NCI-H146 treated with DMSO at 0.1 percent for 48 hours (cell line): ENCODE data around the gene FSTL4.

ENCODE experiments used
- DNase-seq: peaks from one replicate; lab custom pipeline; 2025; ENCODE audit not compliant: unreplicated experiment; lab: John Stamatoyannopoulos, UW

FSTL4 gene

DNA sequence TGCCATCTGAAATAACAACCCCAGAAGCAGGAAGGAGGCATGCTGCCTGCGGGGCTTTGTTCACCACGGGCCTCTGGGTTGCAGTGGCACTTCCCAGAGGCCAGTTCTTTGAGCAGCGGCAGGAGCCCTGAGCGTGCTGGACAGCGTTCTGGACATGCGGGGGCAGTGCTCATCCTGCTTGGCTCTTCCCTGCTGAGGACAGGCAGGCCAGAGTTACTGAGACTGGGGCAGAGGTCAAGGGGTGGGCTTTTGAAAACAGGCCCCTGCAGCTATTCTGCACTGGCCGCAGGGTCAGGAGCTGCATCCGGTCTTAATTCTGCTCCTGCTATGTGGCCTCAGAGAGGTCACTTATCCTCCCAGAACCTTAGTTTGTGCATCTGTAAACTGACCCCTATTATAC lies 258.6 kb downstream of the FSTL4 start:
- no peak for DNase-seq

DNA sequence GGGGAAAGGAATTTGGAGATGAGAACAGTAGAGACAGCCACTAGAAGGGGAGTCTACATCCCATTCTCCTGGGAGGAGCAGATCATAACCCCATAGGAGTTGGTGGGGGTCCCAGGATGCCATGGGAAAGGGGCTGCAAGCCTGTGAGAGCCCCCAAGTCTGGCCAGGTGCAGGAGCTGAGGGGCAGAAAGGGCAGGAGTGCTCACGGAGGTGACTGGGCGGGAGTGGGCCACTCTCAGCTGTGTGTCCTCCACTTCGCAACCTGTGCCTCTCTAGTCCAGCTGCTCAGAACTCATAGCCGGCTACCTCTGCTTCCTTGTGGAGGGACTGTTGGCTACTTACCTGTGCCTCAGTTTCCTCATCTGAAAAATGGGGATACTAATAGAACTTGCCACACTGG lies 263.9 kb downstream of the FSTL4 start:
- DNase-seq, result no peak

DNA sequence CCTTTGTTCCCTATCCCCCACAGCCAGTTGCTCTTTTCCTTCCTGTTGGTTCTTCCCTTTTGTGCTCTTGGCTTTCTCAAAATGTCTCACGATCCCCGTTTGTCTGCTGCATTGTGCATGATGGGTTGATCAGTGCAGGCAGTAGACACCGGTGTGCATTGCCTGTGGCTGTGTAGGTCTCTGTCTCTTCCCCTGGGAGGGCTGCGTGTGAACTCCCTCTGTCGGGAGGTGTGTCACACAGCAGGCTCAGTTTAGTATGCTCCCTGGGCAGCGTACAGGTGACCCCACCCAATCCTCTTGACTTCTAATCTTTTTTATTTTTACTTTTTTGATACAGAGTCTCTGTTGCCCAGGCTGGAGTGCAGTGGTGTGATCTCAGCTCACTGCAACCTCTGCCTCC lies 265.3 kb downstream of the FSTL4 start:
- DNase-seq, result no peak

DNA sequence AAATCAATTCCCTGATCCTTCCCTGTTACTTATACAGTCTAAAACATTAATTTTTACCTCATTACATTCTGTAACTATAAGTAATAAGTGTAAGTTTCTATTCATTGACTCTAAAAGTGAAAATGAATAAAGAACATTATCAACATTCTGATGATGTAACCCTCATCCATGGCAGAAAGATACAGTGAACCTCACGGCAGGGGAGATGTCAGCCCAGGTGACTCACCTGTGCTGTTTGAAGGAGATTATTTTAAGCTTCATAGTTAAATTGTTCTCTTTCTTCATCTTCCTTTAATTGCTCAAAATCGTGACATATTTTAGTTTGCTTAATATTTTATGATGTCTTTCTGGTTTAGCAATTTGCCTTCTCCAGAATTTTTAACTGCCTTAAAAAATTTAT lies 268.1 kb downstream of the FSTL4 start:
- no peak for DNase-seq

DNA sequence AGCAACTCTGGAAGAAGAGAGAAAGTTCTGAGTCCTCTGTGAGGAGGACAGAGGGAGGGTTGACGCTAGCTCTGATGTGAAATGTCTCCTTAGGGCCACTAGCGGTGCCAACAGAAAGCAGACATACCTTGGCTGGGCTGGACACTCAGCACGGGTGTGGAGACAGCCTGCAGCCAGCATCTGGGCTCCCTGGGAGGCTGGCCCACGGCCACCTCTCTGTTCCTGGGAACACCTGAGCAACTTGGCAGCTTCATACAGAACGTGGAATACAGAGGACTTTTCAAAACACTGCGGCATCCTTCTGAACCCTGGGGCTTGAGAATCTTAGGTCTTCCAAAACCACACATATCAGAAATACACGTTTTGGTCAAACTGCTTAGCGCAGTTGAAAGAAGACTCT lies 269.1 kb downstream of the FSTL4 start:
- no peak for DNase-seq

DNA sequence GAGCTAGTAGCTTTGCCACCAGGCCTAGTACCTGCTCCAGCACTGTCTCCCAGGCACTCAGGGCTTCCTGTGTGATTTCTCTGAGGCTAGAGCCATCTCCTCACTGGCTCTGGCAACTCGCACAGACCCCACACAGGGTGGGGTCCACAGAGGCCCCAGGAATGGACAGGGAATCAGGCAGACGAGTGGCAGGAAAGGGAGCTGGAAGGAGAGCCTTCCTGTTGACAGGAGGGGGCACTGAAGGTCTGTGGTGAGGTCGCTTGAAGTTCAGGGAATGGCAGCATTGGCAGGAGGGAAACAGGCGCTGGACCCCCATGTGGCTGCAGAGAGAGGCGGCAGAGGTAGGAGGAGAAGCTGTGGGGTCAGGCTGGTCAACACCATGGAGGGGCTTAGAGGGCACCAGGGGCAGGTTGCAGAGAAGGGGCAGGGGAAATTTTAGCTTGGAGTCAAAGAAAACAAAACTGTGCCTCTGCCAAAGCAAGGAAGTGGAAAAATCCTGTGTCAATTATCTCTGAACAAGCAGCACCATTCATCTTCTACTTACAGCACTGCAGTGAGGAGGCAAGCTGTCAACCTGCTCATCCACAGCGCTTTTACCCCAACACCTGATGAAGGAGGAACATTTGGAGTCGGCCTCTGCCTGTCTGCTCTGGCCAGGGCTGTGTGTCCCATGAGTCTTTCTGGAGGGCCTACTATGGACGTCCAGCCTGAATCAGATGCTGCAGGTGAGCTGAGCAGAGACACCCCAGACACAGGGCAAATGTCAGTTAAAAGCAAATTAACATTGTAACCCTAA lies 270.2 kb downstream of the FSTL4 start:
- no peak for DNase-seq

DNA sequence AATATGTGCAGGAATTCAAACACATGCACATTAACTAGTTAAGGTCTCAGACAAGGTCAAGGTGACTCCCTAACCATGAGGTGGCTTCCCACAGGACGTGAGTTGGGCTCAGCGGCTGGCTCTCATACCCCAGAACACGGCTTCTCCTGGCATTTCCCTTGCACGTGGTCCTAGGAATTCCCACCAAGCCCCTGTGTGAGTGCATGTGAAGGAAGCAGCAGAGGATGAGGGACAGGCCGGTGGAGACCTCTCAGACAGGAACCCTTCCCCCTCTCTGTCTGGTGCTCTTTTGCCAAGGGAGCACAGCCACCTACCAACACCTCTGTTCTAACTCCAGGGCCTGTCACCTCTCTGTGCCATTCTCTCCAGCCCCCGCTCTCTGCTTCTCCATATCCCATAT lies 271.0 kb downstream of the FSTL4 start:
- DNase-seq, result no peak

DNA sequence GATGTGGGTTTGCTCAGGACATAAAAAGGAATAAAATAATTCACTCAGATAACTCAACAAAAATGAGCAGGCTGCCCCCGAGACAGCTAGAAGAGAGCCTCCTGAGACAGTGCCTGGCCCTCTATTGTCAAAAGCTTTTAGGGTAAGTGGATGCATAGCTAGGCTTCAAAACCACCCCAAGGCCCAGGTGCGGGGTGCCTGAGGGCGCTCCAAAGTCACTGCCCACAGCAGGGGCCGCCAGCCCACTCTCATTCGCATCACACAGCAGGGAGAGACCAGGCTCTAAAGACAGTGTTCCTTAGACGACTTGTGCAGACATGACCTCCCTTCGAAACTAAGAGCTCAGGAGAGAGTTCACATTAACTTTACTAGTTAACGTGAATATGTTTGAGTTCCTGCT lies 271.5 kb downstream of the FSTL4 start:
- no peak for DNase-seq

DNA sequence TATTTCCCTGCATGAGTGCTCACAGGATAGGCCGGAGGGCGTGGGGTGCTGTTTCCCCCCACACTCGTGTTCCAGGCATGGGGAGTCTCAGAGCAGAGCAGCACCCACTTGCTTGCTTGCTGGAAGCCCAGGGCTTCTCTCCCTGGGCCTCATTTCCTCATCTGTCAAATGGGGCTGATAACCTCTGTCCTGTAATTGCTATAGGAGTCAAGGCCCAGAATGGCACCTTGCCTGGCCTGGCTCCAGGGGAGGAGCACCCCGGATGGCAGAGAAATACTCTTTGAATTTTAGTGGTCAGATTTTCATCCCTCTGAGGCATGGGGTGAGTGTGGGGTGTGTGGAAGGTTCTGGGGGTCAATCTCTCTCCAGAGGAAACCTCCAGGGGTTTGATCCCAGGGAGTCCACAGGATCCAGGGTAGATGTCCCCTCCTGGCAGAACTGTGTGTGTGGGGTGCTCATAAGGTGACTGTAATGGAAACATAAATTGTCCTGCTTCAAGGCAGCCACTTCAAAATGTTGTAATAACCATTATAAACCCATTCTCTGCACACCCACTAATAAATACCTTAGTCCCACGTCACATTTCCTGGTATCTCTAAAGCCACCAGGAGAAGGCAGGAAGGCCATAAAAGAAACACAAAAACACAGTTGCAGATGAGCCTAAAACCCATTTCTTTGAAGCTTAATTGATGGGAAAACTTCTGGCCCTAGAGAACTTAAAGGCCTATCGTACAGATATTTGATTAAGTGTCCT lies 272.2 kb downstream of the FSTL4 start:
- no peak for DNase-seq

DNA sequence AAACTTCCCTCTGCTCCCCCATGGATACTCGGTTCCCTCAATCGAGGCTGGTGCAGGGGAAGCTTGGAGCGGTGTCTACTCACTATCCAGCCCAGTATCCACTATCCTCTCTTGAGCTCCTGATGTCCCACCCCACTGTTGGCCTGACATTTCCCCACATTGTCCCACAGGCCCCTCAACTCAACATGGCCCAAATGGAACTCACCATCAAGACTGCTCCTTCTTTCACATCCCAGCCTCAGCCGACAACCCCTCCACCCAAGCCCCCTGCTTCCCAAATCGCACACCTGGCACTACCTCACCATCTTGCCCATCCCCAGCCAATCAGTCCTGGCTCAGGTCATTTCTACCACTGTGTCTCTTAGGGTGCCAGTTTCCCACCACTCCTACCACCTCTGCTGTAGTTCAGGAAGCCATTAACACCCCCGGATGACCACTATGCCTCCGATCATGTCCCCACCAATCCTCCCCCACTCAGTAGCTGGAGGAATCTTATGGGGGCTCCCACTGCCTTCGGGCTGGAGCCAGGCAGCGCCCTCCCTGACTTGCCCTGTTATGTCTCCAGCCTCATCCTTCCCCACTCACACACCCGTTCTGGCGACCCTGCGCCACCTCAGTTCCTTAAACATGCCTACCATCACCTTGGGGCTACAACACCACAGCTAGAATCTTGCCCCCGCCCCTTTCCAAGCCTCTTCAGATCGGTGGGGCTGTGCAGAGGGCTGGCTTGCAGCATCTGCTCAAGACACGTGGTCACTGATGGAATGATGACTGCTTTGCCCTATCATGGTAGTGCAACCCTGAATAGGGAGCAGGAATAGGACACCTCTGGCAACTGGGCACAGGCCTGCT lies 273.6 kb downstream of the FSTL4 start:
- DNase-seq, result no peak

DNA sequence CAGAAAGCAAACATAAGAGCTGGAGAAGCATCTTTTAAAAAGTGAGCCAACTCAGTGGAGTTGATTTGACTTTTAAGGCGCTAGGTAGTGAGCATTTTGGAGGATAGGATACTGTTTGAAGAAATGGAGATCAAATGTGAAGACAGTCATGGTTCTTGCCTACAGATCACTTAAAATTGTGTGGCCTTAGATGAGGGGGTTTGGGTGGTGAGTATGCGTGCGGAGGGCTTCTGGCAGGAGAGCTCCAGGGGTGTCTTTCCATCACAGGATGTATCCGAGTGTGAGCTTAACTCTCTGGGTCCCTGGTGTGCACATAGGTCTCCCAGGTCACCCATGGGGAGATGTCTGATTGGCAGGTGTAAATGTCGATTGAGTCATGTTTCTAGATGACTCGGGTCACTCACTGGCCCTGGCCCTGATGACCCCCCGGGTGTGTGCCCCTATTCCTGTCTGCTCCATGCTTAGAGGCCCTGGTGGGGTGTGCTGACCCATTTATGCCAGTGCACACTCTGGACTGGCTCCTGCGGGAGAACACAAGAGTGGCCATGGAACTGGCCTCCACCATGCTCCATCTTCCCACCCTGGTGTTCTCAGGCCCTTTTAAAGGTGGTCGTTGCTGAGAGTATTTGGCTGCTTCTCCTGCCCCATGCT lies 274.4 kb downstream of the FSTL4 start:
- no peak for DNase-seq

DNA sequence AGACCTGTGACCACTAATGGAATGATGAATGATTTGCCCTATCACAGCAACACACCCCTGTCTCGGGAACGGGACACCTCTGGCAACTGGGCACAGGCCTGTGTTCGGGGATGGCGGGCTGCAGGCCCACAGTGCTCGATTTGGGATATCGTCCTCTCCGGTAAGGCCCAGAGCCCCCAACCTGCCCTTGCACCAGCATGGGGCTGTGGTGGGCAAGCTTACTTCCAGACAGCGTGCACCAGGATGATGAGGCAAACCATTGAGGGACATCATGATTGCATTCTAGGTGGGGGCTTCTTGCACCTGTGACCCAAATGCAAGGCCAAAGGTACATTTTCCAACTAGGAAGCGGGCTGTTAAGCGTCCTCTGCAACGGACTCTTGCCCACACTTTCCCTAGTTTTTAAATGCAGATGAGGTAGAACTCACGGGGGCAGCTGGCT lies 275.4 kb downstream of the FSTL4 start:
- DNase-seq, result no peak

DNA sequence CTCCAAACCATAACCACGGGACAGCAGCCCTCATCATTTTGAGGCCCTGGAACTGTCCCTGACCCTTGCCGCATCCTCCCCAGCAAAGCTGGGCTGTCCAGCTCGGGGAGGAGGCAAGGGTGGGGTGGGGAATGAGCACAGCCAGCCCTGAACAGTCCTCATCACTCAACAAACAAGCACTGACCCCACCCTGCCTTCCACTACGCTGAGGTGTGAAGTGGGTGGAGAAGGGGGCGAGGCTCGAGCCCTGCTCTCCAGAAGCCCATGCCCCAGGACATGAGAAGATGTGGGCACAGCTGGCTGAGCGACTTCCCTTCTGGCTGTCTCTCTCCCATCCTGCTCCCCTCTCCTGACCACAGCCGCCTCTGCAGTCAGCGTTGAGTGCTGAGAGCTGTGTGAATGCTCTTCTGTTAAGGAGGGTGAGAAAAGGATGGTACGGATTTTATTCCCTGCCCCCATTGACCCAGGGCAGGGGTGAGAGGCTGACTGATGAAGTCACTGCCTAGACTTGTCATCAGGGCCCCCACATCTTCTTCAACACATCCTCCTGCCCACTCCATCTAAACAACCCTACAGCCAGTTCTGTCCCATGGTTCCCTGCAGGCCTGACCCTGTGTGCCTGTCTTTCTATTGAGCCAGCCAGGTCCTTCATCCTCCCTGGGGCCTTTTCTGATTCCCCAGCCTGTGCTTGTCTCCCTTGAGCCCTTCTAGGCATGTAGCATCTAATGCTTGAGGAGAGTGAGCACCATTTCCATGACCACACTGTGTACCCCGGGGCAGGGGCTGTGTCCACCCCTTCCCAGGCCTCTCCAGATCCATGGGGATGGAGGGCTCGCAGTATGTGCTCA lies 276.0 kb downstream of the FSTL4 start:
- DNase-seq, result no peak

DNA sequence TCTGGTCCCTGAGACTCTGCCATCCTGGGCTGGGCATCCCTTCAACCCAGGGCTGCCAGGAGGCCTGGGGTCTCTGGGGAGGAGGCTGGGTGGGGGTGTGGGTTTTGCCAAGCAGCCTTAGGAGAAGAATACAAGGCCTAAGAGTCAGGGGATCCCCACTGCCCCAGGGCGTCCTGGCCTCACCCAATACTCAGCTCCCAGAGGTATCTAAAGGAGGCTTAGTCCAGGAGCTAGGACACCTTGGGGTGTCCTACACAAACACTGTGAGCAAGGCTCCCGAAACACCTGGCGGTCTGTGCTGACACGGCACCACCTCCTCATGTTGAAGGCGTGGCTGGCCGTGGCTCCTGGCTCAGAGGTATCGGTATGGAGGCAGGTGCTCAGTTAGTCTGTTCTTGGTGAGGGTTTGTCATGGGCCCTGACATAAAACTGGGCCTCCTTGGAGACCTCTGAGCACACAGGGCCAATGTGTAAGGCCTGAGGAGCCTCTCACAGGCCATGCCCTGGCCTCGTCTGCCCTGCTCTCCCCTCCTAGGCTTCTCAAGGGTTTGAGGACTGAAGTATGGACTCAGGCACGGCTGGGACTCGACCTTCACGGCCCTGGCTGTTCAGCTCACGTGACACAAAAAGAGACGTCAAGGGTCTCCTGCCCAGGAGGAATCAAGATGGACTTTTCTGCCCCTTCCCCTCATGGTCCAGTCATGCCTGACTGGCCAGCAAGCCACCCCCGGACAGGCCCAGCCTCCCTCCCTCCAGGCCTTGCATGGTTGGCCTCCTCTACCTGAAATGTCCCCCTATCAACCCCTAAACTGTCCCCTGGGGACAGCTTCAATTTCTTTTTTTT lies 277.3 kb downstream of the FSTL4 start:
- no peak for DNase-seq

DNA sequence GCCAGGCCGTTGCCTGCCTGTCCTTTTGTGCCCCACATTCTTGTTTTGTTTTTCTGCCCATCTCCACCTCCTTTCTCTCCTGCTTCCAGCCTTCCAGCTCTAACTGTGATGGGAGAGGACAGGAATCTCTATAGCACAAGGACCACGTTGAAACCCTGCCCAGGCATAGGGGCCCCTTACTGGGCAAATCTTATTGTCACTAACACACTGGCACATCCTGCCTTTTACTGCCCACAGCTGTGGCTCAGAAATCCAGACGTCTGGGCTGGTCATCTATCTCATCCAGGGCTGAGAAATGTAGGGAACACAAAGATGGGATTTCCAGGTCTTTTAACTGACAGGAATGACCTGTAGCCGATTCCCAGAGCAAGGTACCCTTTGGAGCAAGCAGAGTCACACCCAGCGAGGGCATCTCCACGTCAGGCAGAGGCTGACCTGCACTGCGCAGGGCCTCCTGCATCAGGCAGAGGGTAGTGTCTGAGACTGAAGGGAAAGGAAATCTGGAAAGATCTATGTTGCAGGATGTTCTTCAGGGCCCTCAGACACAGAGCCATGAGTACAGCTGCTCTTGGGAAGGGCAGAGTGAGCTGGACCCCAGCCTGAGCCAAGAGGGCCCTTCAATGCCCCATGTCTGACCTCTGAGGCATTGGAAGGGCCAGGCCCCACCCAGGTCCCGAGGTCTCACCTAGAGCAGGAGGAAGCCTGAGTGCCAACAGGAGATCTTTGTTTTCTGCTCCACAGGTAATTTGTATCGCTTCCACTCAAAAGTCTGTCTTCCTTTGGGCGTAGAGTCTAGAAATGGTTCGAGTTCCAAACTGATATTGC lies 278.8 kb downstream of the FSTL4 start:
- no peak for DNase-seq

DNA sequence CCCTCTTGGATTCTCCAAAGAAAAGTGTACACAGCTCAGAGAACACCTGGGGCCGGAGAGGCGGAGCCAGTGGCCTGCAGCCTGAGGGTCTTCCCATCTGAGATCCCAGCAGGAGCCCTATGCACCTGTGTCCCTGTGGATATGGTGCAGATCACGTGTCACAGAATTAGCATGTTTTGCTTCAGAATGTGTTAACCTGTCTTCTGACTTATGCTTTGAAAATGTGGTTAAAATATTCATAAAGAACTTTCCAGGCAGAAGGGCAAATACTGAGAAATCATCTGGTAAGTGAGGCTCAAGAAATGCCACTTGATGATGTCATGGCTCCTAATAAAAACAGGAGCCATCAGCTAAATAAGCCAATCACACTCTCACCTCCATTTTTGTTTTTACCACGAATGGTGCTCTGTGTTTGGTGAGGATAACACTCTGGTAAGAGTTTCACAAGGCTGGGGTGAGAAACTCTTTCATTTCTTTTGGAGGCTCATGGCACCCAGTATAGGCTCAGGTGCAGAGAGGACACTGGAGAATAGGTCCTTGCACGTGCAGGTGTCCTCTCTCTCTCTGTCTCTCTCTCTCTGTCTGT lies 279.8 kb downstream of the FSTL4 start:
- peak; percentile 13 for DNase-seq

DNA sequence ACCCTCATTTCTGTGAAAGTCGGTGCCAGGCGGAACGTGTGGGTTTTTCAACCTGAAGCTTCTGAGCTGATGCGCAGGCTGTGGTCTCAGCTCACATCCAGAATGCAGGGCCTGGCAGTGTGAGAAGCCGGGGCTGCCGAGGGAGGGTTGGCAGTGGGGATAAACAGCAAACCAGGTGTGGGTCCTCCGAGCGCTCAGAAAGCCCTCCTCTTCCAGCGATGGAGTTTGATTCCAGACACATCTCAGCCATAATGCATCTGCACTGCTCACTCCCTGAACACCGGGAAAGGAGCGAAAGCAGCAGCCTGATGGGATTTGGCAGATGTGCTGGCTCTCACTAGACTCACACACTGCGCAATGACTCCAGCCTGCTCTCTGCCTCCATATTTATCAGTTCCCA lies 280.4 kb downstream of the FSTL4 start:
- DNase-seq, result no peak

DNA sequence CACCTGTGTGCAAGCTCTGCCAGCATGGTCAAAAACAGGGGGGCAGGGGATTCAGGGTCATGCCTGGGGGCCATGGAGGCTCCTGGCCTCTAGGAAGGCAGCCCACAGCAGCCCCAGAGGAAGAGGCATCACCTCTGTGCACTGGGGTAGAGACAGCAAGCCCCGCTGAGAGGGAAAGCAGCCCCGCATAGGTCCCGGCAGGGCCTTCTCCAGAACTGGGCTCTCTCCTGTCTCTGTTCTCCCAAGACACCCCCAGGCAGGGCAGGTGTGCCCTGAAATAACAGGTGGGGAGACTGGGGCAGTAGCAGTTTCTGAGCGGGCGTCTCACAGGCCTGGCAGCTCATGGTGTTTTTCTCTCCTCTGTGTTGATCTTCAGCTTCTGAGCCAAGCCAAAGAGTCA lies 281.4 kb downstream of the FSTL4 start:
- DNase-seq, result no peak
